Measurements from ENCODE around the gene C1QB. TPM values are rescaled to one million over a fixed set of nuclear protein-coding genes. Genes with fewer than 3 reads are reported as not detected.
A peak's percentile ranks its signal among the peaks of the same experiment; 100 is the strongest.

The C1QB gene
- total RNA-seq, 1 experiment from 2014 or later = not detected

DNA sequence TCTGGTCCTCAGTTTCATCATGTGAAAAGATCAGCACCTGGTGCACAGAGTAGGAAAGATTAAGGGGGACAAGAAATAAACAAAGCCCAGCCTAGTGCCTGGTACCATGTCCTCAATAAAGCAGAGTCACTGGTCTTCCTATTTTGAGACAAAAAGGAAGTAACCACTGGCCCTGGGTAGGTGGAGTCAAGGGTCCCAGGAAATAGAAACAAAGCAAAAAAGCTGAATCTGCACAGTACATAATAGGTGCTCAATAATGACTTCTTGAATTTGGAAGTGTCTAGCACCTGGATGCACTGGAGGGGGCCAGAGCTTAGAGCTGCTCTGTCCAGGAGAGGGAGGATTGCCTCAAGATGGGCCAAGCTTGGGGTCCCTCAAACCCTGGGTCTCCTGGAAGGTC lies 55.7 kb downstream of the C1QB start:
- no peak for DNase-seq
- ChIA-PET CTCF (no interaction called here), POLR2A (ENCODE audit: unreplicated experiment) (interaction anchor here (0.7 kb wide), 1 partner anchor 1615 kb away, joined by 3 read pairs; no protein-coding TSS in a partner anchor)
- Histone ChIP-seq H3K4me2 (no peak overlapping the region), H2AFZ (no peak overlapping the region), H3K27ac (no peak overlapping the region), H3K79me2 (ENCODE audit: low read depth) (no peaks in the 10 kb centered on the region), H4K20me1 (ENCODE audit: insufficient read depth) (no peaks in the 10 kb centered on the region), H3F3A (ENCODE audit: insufficient read depth, low read depth) (no peaks in the 10 kb centered on the region), H3K9me3 (ENCODE audit: insufficient read depth, low read depth) (no peaks in the 10 kb centered on the region), H3K4me1 (replicated peaks; ENCODE audit: insufficient read depth) (0 out of 2 replicates have a peak, but pooled peaks cover 5% of the 10 kb centered on the region), H3K4me3 (no peak overlapping the region), H3K36me3 (ENCODE audit: low read depth) (no peaks in the 10 kb centered on the region), H3K9me2 (ENCODE audit: insufficient read depth) (no peaks in the 10 kb centered on the region), H3K27me3 (ENCODE audit: insufficient read depth, low read depth) (no peaks in the 10 kb centered on the region)
- BruUV-seq (replicated peaks) = no TSS peak
- intact Hi-C loops (cut with micrococcal nuclease; ENCODE audit: unreplicated experiment) = no loop called here
- TF ChIP-seq EZH2 (IDR thresholded peaks at IDR 0.05; ENCODE audit: low read depth) (no peak), CTCF (conservative IDR thresholded peaks at IDR 0.05) (no peak)

DNA sequence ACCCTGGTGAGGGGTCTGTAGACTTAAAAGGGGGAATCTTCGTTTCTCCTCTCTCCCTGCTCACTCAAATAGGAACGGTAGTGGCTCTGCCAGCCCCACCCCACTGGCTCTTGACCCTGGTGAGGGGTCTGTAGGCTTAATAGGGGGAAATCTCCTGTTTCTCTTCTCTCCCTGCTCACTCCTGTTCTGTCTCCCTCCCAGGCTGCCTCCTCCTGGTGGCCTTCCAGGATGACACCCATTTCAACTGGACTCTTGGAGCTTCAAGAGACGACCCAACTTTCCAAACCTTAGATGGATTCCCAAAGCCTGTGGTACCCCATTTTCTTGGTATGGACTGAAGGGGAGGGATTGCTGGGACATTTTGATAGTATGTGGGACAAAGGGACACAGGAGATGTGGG lies 56.2 kb downstream of the C1QB start:
- Histone ChIP-seq H3K36me3 (ENCODE audit: low read depth) (no peaks in the 10 kb centered on the region), H4K20me1 (ENCODE audit: insufficient read depth) (no peaks in the 10 kb centered on the region), H3K79me2 (ENCODE audit: low read depth) (no peaks in the 10 kb centered on the region), H3K9me3 (ENCODE audit: insufficient read depth, low read depth) (no peaks in the 10 kb centered on the region), H3K4me3 (no peak overlapping the region), H3K27me3 (ENCODE audit: insufficient read depth, low read depth) (no peaks in the 10 kb centered on the region), H2AFZ (no peak overlapping the region), H3K9me2 (ENCODE audit: insufficient read depth) (no peaks in the 10 kb centered on the region), H3F3A (ENCODE audit: insufficient read depth, low read depth) (no peaks in the 10 kb centered on the region), H3K4me2 (no peak overlapping the region), H3K27ac (no peak overlapping the region), H3K4me1 (replicated peaks; ENCODE audit: insufficient read depth) (0 out of 2 replicates have a peak, but pooled peaks cover 5% of the 10 kb centered on the region)
- ChIA-PET CTCF (no interaction called here), POLR2A (ENCODE audit: unreplicated experiment) (interaction anchor here (0.7 kb wide), 1 partner anchor 1614 kb away, joined by 3 read pairs; no protein-coding TSS in a partner anchor)
- DNase-seq = no peak
- TF ChIP-seq CTCF (conservative IDR thresholded peaks at IDR 0.05) (peak; percentile 35), EZH2 (IDR thresholded peaks at IDR 0.05; ENCODE audit: low read depth) (no peak)
- intact Hi-C loops (cut with micrococcal nuclease; ENCODE audit: unreplicated experiment) = no loop called here
- no TSS peak for BruUV-seq (replicated peaks)

- H3K9me2 ChIP-seq (ENCODE audit: insufficient read depth) = no peaks in the 10 kb centered on the region
- DNase-seq = peak in 1 of 2 experiments; percentile 64
- H3K4me1 ChIP-seq (replicated peaks; ENCODE audit: insufficient read depth) = 0 out of 2 replicates have a peak, but pooled peaks cover 5% of the 10 kb centered on the region
- BruUV-seq (replicated peaks) = no TSS peak
- H3K27ac ChIP-seq = no peak overlapping the region
- TF ChIP-seq CTCF (conservative IDR thresholded peaks at IDR 0.05) (no peak), EZH2 (IDR thresholded peaks at IDR 0.05; ENCODE audit: low read depth) (no peak)
- ChIA-PET CTCF (no interaction called here), POLR2A (ENCODE audit: unreplicated experiment) (no interaction called here)
- no peaks in the 10 kb centered on the region for H3F3A ChIP-seq (ENCODE audit: insufficient read depth, low read depth)
- peak overlapping the region; percentile 69; the same call in 1 of the 2 replicates for H2AFZ ChIP-seq
- peak overlapping the region; percentile 70 for H3K4me2 ChIP-seq
- H4K20me1 ChIP-seq (ENCODE audit: insufficient read depth) = no peaks in the 10 kb centered on the region
- H3K9me3 ChIP-seq (ENCODE audit: insufficient read depth, low read depth) = no peaks in the 10 kb centered on the region
- intact Hi-C loops (cut with micrococcal nuclease; ENCODE audit: unreplicated experiment) = loop anchor here (1.0 to 5.0 kb wide), 2 partner anchors 37 to 116 kb away; no protein-coding TSS in a partner anchor
- H3K36me3 ChIP-seq (ENCODE audit: low read depth) = no peaks in the 10 kb centered on the region
- peak overlapping the region; percentile 57; the same call in 1 of the 2 replicates for H3K4me3 ChIP-seq
- no peaks in the 10 kb centered on the region for H3K27me3 ChIP-seq (ENCODE audit: insufficient read depth, low read depth)
- H3K79me2 ChIP-seq (ENCODE audit: low read depth) = no peaks in the 10 kb centered on the region
Measured at GRCh38 chr1:22709891-22710700, 57.1 kb downstream of the C1QB start.
